Liver (tissue), 9 donors: ENCODE data around the gene PTTG1IP. TPM values are rescaled to one million over a fixed set of nuclear protein-coding genes. Genes with fewer than 3 reads are reported as not detected.
"Not testable (repeated sequence)": the region's sequence is repeated elsewhere in the genome, so short reads cannot be mapped to it uniquely, and the experiment has no call there.

Experiments
- DNase-seq: peaks from one replicate; pipeline ENCODE4 v3.0.0-alpha.2; 2017; ENCODE audit warnings: low spot score
- H3K27ac ChIP-seq, 2 donors: one replicate each; pipeline ENCODE4 v1.7.0; 2013; ENCODE audit warnings: inconsistent platforms in 2 of 2, low read length in 2 of 2, control low read depth in 1 of 2, low read depth in 1 of 2, mild to moderate bottlenecking in 1 of 2
- H3K27me3 ChIP-seq, 4 donors: one replicate each; pipeline versions ENCODE4 v1.6.1 to v1.7.0; 2013; ENCODE audit warnings: low read length in 3 of 4, inconsistent platforms in 1 of 4, mild to moderate bottlenecking in 1 of 4, moderate library complexity in 1 of 4; ENCODE audit not compliant: control insufficient read depth in 4 of 4, insufficient read depth in 4 of 4
- H3K36me3 ChIP-seq, 4 donors: one replicate each; pipeline versions ENCODE4 v1.6.1 to v1.7.0; 2013; ENCODE audit warnings: low read length in 3 of 4, mild to moderate bottlenecking in 3 of 4, low read depth in 1 of 4, moderate library complexity in 1 of 4; ENCODE audit not compliant: control insufficient read depth in 4 of 4, insufficient read depth in 3 of 4
- H3K4me1 ChIP-seq, 4 donors: one replicate each; pipeline versions ENCODE4 v1.6.1 to v1.7.0; 2013; ENCODE audit warnings: low read length in 3 of 4, mild to moderate bottlenecking in 3 of 4, moderate library complexity in 1 of 4; ENCODE audit not compliant: control insufficient read depth in 4 of 4, insufficient read depth in 4 of 4
- H3K4me3 ChIP-seq, 3 donors: one replicate each; pipeline versions ENCODE4 v1.6.1 to v1.7.0; 2013; ENCODE audit warnings: low read length in 3 of 3, control low read depth in 1 of 3, low read depth in 1 of 3, mild to moderate bottlenecking in 1 of 3
- H3K9ac ChIP-seq, 2 donors: one replicate each; pipeline ENCODE4 v1.7.0; 2013; ENCODE audit warnings: low read length in 2 of 2, mild to moderate bottlenecking in 2 of 2, moderate library complexity in 2 of 2, control low read depth in 1 of 2, low read depth in 1 of 2
- H3K9me3 ChIP-seq, 4 donors: one replicate each; pipeline versions ENCODE4 v1.6.1 to v1.7.0; 2013; ENCODE audit warnings: low read length in 3 of 4; ENCODE audit not compliant: control insufficient read depth in 4 of 4
- EGR1 ChIP-seq, 2 donors: IDR thresholded peaks; 2 replicates each; pipeline ENCODE4 v1.6.1; 2016 to 2018; ENCODE audit warnings: antibody characterized with exemption in 2 of 2, low read depth in 2 of 2
- FOXA1 ChIP-seq: IDR thresholded peaks from 2 replicates; pipeline ENCODE4 v1.6.1; 2016; ENCODE audit warnings: antibody characterized with exemption
- FOXA2 ChIP-seq: IDR thresholded peaks from 2 replicates; pipeline ENCODE4 v1.6.1; 2016; ENCODE audit warnings: antibody characterized with exemption
- GABPA ChIP-seq, 2 donors: IDR thresholded peaks in 1 of 2; conservative IDR thresholded peaks in 1 of 2; 2 replicates each; pipeline ENCODE4 v1.6.1; 2016; ENCODE audit warnings: antibody characterized with exemption in 2 of 2, mild to moderate bottlenecking in 1 of 2, moderate library complexity in 1 of 2
- HNF4A ChIP-seq, 2 donors: conservative IDR thresholded peaks; 2 replicates each; pipeline ENCODE4 v1.6.1; 2016; ENCODE audit warnings: antibody characterized with exemption in 2 of 2, mild to moderate bottlenecking in 2 of 2
- HNF4G ChIP-seq: IDR thresholded peaks from 2 replicates; pipeline ENCODE4 v1.6.1; 2016; ENCODE audit warnings: antibody characterized with exemption
- JUND ChIP-seq, 2 donors: IDR thresholded peaks; 2 replicates each; pipeline ENCODE4 v1.6.1; 2016; ENCODE audit warnings: antibody characterized with exemption in 2 of 2
- NR2F2 ChIP-seq: IDR thresholded peaks from 2 replicates; pipeline ENCODE4 v1.6.1; 2016; ENCODE audit warnings: antibody characterized with exemption
- RXRA ChIP-seq, 2 donors: IDR thresholded peaks; 2 replicates each; pipeline ENCODE4 v1.6.1; 2017 to 2018; ENCODE audit warnings: antibody characterized with exemption in 2 of 2, mild to moderate bottlenecking in 1 of 2
- SP1 ChIP-seq: IDR thresholded peaks from 2 replicates; pipeline ENCODE4 v1.6.1; 2018; ENCODE audit warnings: antibody characterized with exemption, mild to moderate bottlenecking
- YY1 ChIP-seq: IDR thresholded peaks from 2 replicates; pipeline ENCODE4 v1.6.1; 2016; ENCODE audit warnings: antibody characterized with exemption, mild to moderate bottlenecking
- WGBS: extraction: QIAGEN DNeasy Blood & Tissue Kit; methylation state at CpG from one replicate; pipeline ENCODE4 v1.1.7; 2013; 5-methylcytosine and 5-hydroxymethylcytosine counted together
- polyA plus RNA-seq, 2 donors: library from polyadenylated mRNA; stranded (reverse) in 1 of 2; unstranded in 1 of 2; fragments of 200-250 nt in 1 of 2; fragments of >200 nt in 1 of 2; fragmentation: Nextera tagmentation in 1 of 2; extraction: Ambion mirVana in 1 of 2; gene quantifications; one replicate each; pipeline versions ENCODE4 v1.2.1 to v1.2.3, GENCODE V29; 2013 to 2015
- total RNA-seq, 2 donors: library from RNA; depleted of rRNA; stranded (reverse); fragments of >200 nt; gene quantifications; one replicate each; pipeline ENCODE4 v1.2.3, GENCODE V29; 2014
- TF ChIP-seq, protein P1 (sequence below): IDR thresholded peaks from 2 replicates; pipeline ENCODE4 v1.6.1; 2016; ENCODE audit warnings: antibody characterized with exemption
- TF ChIP-seq, protein P2 (sequence below): IDR thresholded peaks from 2 replicates; pipeline ENCODE4 v1.6.1; 2016; ENCODE audit warnings: antibody characterized with exemption
- TF ChIP-seq, protein P3 (sequence below): fragments of 150-350 bp; IDR thresholded peaks from 2 replicates; pipeline ENCODE4 v1.5.1; 2017; ENCODE audit warnings: improper control_type of control experiment, low read depth, low read length; ENCODE audit not compliant: missing input control
- TF ChIP-seq, protein P4 (sequence below): IDR thresholded peaks from 2 replicates; pipeline ENCODE4 v1.6.1; 2016; ENCODE audit warnings: antibody characterized with exemption
- donor health status: healthy.
- donor health status: healthy.
- donor health status: healthy.
- donor health status: healthy.
- donor health status: healthy.

Gene PTTG1IP
- total and polyA plus RNA-seq, 4 donors, result 62.0 to 94.0 (median 79.8) TPM

DNA sequence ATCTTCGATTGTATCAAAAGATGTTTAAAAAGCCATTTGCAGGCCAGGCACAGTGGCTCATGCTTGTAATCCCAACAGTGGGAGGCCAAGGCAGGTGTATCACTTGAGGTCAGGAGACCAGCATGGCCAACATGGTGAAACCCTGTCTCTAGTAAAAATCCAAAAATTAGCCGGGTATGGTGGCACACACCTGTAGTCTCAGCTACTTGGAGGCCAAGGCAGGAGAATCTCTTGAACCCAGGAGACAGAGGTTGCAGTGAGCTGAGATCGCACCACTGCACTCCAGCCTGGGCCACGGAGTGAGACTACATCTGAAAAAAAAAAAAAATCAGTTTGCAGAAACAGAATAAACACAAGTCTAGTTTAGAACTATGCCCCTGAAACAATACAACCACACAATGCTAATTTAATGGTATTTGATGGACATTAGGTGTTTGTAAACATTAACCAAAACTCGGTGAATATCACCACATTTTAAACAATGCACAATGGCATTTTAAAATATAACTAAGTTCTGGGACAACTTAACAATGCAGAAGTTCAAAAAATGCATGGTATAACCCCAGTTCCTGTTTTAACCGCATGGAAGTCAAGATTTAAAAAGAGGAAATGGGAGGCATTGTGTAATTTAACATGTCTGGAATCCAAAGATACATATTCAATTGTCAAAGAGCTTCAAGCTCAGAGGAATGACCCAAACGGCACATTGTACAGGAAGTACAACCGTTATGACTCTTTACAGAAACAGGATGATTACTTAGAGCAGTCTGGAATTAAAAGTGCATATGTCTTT, 7.1 kb upstream of the PTTG1IP start:
- Histone ChIP-seq H3K36me3 (no peaks in the 10 kb centered on the region), H3K27me3 (no peaks in the 10 kb centered on the region), H3K4me3 (no peak overlapping the region), H3K9ac (no peak overlapping the region), H3K9me3 (no peaks in the 10 kb centered on the region), H3K27ac (peak overlapping the region; percentile 20 to 43), H3K4me1 (peaks cover 2 to 30% (median 11%) of the 10 kb centered on the region in 4 donors)
- whole genome bisulfite sequencing, result 62% methylated on average over 8 of the region's 8 CpGs
- no peak for DNase-seq
- TF ChIP-seq, protein P1, sequence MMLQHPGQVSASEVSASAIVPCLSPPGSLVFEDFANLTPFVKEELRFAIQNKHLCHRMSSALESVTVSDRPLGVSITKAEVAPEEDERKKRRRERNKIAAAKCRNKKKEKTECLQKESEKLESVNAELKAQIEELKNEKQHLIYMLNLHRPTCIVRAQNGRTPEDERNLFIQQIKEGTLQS, result no peak
- TF ChIP-seq SP1, result peak; percentile 34
- TF ChIP-seq FOXA1, result no peak
- no peak for TF ChIP-seq EGR1 (IDR thresholded peaks at IDR 0.05; ENCODE audit: low read depth in 2 of 2)
- no peak for TF ChIP-seq HNF4A (conservative IDR thresholded peaks at IDR 0.05)
- peak; percentile 41 for TF ChIP-seq NR2F2
- TF ChIP-seq, protein P2, sequence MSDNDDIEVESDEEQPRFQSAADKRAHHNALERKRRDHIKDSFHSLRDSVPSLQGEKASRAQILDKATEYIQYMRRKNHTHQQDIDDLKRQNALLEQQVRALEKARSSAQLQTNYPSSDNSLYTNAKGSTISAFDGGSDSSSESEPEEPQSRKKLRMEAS, result peak; percentile 39
- TF ChIP-seq, protein P3, sequence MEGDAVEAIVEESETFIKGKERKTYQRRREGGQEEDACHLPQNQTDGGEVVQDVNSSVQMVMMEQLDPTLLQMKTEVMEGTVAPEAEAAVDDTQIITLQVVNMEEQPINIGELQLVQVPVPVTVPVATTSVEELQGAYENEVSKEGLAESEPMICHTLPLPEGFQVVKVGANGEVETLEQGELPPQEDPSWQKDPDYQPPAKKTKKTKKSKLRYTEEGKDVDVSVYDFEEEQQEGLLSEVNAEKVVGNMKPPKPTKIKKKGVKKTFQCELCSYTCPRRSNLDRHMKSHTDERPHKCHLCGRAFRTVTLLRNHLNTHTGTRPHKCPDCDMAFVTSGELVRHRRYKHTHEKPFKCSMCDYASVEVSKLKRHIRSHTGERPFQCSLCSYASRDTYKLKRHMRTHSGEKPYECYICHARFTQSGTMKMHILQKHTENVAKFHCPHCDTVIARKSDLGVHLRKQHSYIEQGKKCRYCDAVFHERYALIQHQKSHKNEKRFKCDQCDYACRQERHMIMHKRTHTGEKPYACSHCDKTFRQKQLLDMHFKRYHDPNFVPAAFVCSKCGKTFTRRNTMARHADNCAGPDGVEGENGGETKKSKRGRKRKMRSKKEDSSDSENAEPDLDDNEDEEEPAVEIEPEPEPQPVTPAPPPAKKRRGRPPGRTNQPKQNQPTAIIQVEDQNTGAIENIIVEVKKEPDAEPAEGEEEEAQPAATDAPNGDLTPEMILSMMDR, result no peak

DNA sequence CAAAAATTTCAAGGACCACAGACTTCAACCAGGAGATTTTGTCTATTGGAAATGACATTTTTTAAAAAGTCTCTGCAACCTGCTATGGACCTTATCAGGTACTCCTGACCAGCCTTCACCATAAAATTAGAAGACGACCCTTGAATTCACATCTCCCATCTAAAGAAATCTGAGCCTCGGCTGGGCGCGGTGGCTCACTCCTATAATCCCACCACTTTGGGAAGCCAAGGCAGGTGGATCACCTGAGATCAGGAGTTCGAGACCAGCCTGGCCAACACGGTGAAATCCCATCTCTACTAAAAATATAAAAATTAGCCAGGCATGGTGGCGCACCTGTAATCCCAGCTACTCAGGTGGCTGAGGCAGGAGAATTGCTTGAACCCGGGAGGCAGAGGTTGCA, 5.7 kb upstream of the PTTG1IP start:
- H3K27me3 ChIP-seq, H3K9me3 ChIP-seq, H3K36me3 ChIP-seq, H3K9ac ChIP-seq, H3K4me3 ChIP-seq, DNase-seq: not testable (repeated sequence)
- WGBS, result 97% methylated on average over 8 of the region's 8 CpGs
- Histone ChIP-seq H3K4me1 (peaks cover 0 to 37% (median 15%) of the 10 kb centered on the region in 4 donors), H3K27ac (peak overlapping the region in 1 of 2 donors; percentile 31)

DNA sequence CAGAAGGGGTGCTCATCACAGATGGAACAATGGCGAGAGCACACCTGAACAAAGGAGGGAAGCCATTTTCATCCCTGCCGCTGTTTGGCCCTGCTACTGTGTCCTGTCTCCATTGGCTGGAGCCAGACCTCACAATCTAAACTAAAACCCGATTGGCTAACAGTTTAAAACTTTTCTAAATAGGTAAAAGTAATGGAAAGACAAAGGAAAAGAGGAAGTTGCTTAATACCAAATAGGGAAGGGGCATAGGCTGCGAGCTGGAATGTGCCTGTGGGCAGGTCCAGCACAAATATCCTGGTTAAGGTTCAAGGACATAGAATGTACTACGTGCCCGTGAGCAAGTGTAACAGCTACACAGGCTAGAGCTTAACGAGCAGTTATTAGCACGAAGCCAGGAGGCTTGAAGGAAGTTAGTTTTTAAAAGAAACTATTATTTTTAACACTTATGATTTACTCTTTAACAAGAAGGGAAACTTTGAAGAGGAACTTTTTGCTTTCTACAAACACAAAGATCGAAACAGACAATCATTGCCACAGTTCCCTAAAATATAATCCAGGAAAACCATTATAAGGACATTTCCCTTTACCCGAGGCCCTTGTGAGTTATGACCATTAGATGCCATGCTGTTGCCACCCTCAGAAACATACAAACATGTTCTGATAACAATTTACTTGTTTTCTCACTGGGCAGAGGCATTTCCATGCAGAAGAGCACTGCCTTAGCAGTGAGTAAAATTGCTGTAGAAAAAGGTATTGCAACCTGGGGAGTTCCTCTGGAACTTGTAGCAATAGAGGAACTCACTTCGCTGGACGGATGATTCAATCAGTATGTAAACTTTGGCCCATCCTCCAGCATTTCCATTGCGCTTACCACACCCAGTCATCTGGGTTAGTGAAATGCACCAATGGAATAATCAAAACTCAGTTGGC, 4.8 kb upstream of the PTTG1IP start:
- Histone ChIP-seq H3K9ac (no peak overlapping the region), H3K4me3 (no peak overlapping the region), H3K9me3 (no peaks in the 10 kb centered on the region), H3K4me1 (peaks cover 0 to 36% (median 14%) of the 10 kb centered on the region in 4 donors), H3K36me3 (no peaks in the 10 kb centered on the region), H3K27ac (peak overlapping the region; percentile 28 to 63), H3K27me3 (no peaks in the 10 kb centered on the region)
- no peak for DNase-seq
- WGBS, result 36% methylated on average over 13 of the region's 13 CpGs
- TF ChIP-seq FOXA1 (no peak), FOXA2 (peak; percentile 27), JUND (IDR thresholded peaks at IDR 0.05) (peak in 1 of 2 donors; percentile 27), RXRA (IDR thresholded peaks at IDR 0.05) (peak; percentile 55 to 86), HNF4A (conservative IDR thresholded peaks at IDR 0.05) (peak; percentile 75 to 86), YY1 (peak; percentile 89), NR2F2 (no peak), SP1 (peak; percentile 89), HNF4G (no peak), GABPA (IDR thresholded peaks at IDR 0.05 in 1 of 2, conservative IDR thresholded peaks at IDR 0.05 in 1 of 2) (peak; percentile 17 to 77)
- TF ChIP-seq, protein P1, result peak; percentile 50
- TF ChIP-seq, protein P2, result peak; percentile 98
- TF ChIP-seq, protein P3, result peak; percentile 28
- TF ChIP-seq, protein P4, sequence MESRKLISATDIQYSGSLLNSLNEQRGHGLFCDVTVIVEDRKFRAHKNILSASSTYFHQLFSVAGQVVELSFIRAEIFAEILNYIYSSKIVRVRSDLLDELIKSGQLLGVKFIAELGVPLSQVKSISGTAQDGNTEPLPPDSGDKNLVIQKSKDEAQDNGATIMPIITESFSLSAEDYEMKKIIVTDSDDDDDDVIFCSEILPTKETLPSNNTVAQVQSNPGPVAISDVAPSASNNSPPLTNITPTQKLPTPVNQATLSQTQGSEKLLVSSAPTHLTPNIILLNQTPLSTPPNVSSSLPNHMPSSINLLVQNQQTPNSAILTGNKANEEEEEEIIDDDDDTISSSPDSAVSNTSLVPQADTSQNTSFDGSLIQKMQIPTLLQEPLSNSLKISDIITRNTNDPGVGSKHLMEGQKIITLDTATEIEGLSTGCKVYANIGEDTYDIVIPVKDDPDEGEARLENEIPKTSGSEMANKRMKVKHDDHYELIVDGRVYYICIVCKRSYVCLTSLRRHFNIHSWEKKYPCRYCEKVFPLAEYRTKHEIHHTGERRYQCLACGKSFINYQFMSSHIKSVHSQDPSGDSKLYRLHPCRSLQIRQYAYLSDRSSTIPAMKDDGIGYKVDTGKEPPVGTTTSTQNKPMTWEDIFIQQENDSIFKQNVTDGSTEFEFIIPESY, result peak; percentile 72
